HG03066 (cell line): ENCODE results near the gene ZBTB16.

Source experiments
- ATAC-seq: cut with Tn5 transposase; IDR thresholded peaks from one replicate; pipeline ENCODE4 v1.9.1; 2021; ENCODE audit warnings: low read depth; ENCODE audit not compliant: unreplicated experiment

The ZBTB16 gene

GRCh38 chr11:114265122-114265878 lies 205.8 kb downstream of the ZBTB16 start:
- ATAC-seq: no peak

- no peak for ATAC-seq
These were observed 210.0 kb downstream of the ZBTB16 start for GRCh38 chr11:114269498-114269897.

- no peak for ATAC-seq
These were observed 211.2 kb downstream of the ZBTB16 start for GRCh38 chr11:114270531-114271270.

GRCh38 chr11:114271316-114271715 lies 211.8 kb downstream of the ZBTB16 start:
- ATAC-seq: no peak

- ATAC-seq: no peak
These were observed 212.8 kb downstream of the ZBTB16 start for GRCh38 chr11:114272311-114272710.

GRCh38 chr11:114273071-114273470 lies 213.6 kb downstream of the ZBTB16 start:
- ATAC-seq: no peak

GRCh38 chr11:114273890-114274635 lies 214.6 kb downstream of the ZBTB16 start:
- ATAC-seq: no peak

GRCh38 chr11:114274637-114275036 lies 215.1 kb downstream of the ZBTB16 start:
- ATAC-seq: no peak

- no peak for ATAC-seq
These were observed 215.8 kb downstream of the ZBTB16 start for GRCh38 chr11:114275280-114275679.

GRCh38 chr11:114276077-114276476 lies 216.6 kb downstream of the ZBTB16 start:
- no peak for ATAC-seq

GRCh38 chr11:114277637-114278341 lies 218.3 kb downstream of the ZBTB16 start:
- ATAC-seq: no peak

- ATAC-seq: no peak
These were observed 219.0 kb downstream of the ZBTB16 start for GRCh38 chr11:114278342-114279065.

- ATAC-seq: no peak
These were observed 220.5 kb downstream of the ZBTB16 start for GRCh38 chr11:114279792-114280546.

GRCh38 chr11:114280696-114281095 lies 221.2 kb downstream of the ZBTB16 start:
- ATAC-seq: no peak

- no peak for ATAC-seq
These were observed 222.0 kb downstream of the ZBTB16 start for GRCh38 chr11:114281388-114281956.

- no peak for ATAC-seq
These were observed 223.0 kb downstream of the ZBTB16 start for GRCh38 chr11:114282488-114282887.

GRCh38 chr11:114283422-114283821 lies 223.9 kb downstream of the ZBTB16 start:
- ATAC-seq: no peak

- no peak for ATAC-seq
These were observed 224.5 kb downstream of the ZBTB16 start for GRCh38 chr11:114284021-114284420.

GRCh38 chr11:114284914-114285313 lies 225.4 kb downstream of the ZBTB16 start:
- ATAC-seq: no peak
